ENCODE data around the gene LRAT. TPM values are rescaled to one million over a fixed set of nuclear protein-coding genes. Genes with fewer than 3 reads are reported as not detected.
A peak's percentile ranks its signal among the peaks of the same experiment; 100 is the strongest.

Gene LRAT
- total RNA-seq, 2 donors from 2014 or later, result 0.07 to 0.42 TPM

DNA sequence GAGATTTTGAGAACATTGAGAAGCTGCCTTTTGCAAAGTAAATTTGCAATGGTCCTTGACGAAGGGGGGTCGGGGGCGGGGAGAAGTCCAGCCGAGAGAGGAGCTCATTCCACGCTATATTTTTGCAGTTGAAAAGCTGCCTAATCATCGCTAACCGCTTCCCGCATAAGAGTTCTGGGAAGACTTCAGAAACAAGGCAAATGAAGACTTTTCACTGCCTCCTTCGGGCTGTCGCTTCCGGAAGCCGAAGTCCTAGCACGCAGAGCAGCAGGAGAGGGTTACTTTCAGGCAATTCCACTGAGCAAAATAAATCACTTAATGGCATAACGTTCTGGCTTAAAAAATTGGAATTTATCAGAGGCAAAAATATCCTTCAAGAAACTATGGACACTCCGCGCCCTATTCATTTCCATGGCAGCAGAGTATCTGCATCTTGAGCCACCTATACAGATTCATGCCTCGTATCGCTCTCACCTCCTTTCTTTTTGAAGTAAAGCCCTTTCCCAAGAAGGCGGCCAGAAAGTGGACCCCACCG is 2.6 kb upstream of the LRAT start:
- H3K4me1 ChIP-seq, result peaks cover 4% of the 10 kb centered on the region
- TF ChIP-seq, protein P1, sequence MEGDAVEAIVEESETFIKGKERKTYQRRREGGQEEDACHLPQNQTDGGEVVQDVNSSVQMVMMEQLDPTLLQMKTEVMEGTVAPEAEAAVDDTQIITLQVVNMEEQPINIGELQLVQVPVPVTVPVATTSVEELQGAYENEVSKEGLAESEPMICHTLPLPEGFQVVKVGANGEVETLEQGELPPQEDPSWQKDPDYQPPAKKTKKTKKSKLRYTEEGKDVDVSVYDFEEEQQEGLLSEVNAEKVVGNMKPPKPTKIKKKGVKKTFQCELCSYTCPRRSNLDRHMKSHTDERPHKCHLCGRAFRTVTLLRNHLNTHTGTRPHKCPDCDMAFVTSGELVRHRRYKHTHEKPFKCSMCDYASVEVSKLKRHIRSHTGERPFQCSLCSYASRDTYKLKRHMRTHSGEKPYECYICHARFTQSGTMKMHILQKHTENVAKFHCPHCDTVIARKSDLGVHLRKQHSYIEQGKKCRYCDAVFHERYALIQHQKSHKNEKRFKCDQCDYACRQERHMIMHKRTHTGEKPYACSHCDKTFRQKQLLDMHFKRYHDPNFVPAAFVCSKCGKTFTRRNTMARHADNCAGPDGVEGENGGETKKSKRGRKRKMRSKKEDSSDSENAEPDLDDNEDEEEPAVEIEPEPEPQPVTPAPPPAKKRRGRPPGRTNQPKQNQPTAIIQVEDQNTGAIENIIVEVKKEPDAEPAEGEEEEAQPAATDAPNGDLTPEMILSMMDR (IDR thresholded peaks at IDR 0.05), result no peak
- no peak overlapping the region for H3K27ac ChIP-seq
- no peak for DNase-seq
- H3K9me3 ChIP-seq, result no peaks in the 10 kb centered on the region
- H3K9ac ChIP-seq (ENCODE audit: low read depth in 2 of 2, low read length in 2 of 2), result no peak overlapping the region
- H3K27me3 ChIP-seq, result peaks cover 21% of the 10 kb centered on the region
- H3K36me3 ChIP-seq, result no peaks in the 10 kb centered on the region
- intact Hi-C loops (cut with DNase I), result no loop called here
- H3K4me3 ChIP-seq, result no peak overlapping the region

- Histone ChIP-seq H3K9me3 (no peaks in the 10 kb centered on the region), H3K27me3 (peaks cover 21% of the 10 kb centered on the region)
- TF ChIP-seq, protein P1 (IDR thresholded peaks at IDR 0.05), result no peak
Observed at GRCh38 chr4:154741922-154742850, 1.6 kb upstream of the LRAT start.

GRCh38 chr4:154744341-154744926 is 634 bp downstream of the LRAT start:
- TF ChIP-seq, protein P1 (IDR thresholded peaks at IDR 0.05), result peak; percentile 2
- no peak overlapping the region for H3K9ac ChIP-seq (ENCODE audit: low read depth in 2 of 2, low read length in 2 of 2)
- H3K4me1 ChIP-seq, result peaks cover 4% of the 10 kb centered on the region
- no peaks in the 10 kb centered on the region for H3K36me3 ChIP-seq
- intact Hi-C loops (cut with DNase I), result no loop called here
- peak overlapping the region; percentile 43 for H3K4me3 ChIP-seq
- peaks cover 21% of the 10 kb centered on the region for H3K27me3 ChIP-seq
- DNase-seq, result no peak
- no peak overlapping the region for H3K27ac ChIP-seq
- no peaks in the 10 kb centered on the region for H3K9me3 ChIP-seq

More at GRCh38 chr4:154741922-154742850, 1.6 kb upstream of the LRAT start:
- no peak for DNase-seq
- H3K4me3 ChIP-seq, result no peak overlapping the region
- intact Hi-C loops (cut with DNase I), result no loop called here
- no peaks in the 10 kb centered on the region for H3K36me3 ChIP-seq
- no peak overlapping the region for H3K27ac ChIP-seq
- no peak overlapping the region for H3K9ac ChIP-seq (ENCODE audit: low read depth in 2 of 2, low read length in 2 of 2)
- peaks cover 4% of the 10 kb centered on the region for H3K4me1 ChIP-seq

DNA sequence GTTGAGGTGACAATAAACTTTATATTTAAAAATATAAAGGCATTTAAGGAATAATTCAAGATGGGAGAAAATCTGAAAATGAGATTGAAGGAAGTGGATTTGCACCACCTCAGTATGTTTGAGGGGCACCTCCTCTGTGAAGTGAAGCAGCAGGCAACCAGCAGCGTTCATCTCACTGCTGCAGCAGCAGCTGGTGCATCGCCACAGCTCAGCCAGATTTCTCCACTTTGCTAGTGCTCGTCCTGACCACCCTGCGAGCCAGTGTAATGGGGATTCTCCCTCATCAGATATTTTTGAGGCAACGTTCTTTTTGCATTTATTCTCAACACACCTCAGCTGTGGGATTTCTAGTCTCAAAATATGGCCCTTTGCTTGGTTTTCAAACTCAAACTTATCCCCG is 13.9 kb downstream of the LRAT start:
- TF ChIP-seq, protein P1 (IDR thresholded peaks at IDR 0.05), result no peak
- H3K27me3 ChIP-seq, result no peaks in the 10 kb centered on the region
- no peaks in the 10 kb centered on the region for H3K4me1 ChIP-seq
- DNase-seq, result no peak
- no peaks in the 10 kb centered on the region for H3K36me3 ChIP-seq
- no peaks in the 10 kb centered on the region for H3K9me3 ChIP-seq
- intact Hi-C loops (cut with DNase I), result no loop called here
- H3K9ac ChIP-seq (ENCODE audit: low read depth in 2 of 2, low read length in 2 of 2), result no peak overlapping the region
- H3K4me3 ChIP-seq, result no peak overlapping the region
- no peak overlapping the region for H3K27ac ChIP-seq

DNA sequence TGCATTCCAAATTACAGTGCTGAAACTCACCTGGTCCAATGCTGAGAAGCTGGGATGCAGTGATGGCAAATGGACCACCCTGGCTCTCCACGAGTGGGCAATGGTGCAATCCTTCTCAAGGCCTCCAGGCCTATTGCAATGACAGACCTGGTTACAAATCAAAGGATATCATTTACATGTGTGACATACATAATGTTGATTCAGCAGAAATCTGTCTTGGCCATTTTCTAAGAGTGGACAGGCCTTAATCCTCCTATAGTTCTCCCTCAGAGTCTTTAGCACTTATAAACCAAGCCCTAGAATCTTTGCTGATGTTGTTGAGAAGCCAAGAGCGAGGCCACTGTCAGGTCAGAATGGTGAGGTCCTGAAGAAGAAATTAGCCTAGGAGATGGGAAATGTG is 17.1 kb downstream of the LRAT start:
- TF ChIP-seq, protein P1 (IDR thresholded peaks at IDR 0.05), result no peak
- no peaks in the 10 kb centered on the region for H3K36me3 ChIP-seq
- H3K27me3 ChIP-seq, result no peaks in the 10 kb centered on the region
- intact Hi-C loops (cut with DNase I), result no loop called here
- no peaks in the 10 kb centered on the region for H3K9me3 ChIP-seq
- H3K4me3 ChIP-seq, result no peak overlapping the region
- no peak overlapping the region for H3K27ac ChIP-seq
- H3K4me1 ChIP-seq, result no peaks in the 10 kb centered on the region
- DNase-seq, result no peak
- no peak overlapping the region for H3K9ac ChIP-seq (ENCODE audit: low read depth in 2 of 2, low read length in 2 of 2)
